HG03196 (cell line): Measurements from ENCODE around the gene PDCD11.
"Not testable (repeated sequence)": the region's sequence is repeated elsewhere in the genome, so short reads cannot be mapped to it uniquely, and the experiment has no call there.

ENCODE experiments used
- ATAC-seq: cut with Tn5 transposase; IDR thresholded peaks from one replicate; pipeline ENCODE4 v1.9.1; 2021; ENCODE audit not compliant: unreplicated experiment

PDCD11 gene

DNA sequence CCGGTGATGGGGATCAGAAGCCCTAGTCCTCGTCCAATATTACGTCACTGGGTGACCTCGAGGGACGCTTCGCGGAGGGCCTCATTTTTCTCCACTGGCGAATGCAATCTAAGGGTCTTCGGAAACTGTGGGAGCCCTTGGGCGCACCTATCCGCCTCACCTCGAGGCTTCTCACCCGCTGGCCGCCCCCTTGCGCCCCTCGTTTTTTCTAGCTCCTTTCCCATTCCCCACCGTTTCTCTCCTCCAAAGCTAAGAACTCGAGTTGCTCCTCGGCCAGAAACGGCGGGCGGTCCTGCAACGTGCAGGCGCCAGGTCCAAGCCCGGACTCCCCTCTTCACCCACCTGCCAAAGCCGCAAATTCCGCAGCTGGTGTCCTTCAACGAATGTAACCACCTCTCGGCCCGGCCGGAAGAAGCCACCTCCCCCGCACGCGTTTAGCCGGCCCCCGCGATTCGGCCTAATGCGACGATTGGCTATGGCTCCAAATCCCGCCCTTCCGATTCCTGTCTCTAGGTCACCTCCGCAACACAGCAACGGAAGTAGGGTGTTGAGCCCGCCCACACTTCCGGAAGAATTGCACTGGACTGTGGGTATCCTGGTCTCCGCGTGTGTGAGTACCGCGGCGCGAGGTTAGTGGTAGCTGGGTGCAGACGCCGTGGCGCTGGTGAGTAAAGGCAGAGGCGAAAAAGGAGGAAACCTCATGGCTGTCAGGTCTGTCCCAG is at the start of gene PDCD11, which contains the start of gene ATP5MK:
Gene PDCD11, plus strand, starts transcription at position 560 of the 722 bp plus-strand sequence. CDS start 1,801 bp downstream, outside the sequence.
Gene ATP5MK, minus strand, starts transcription at position 409 of the 722 bp plus-strand sequence. CDS start 4,018 bp downstream, outside the sequence.
- peak; percentile 97 for ATAC-seq

GRCh38 chr10:103350175-103350516 is 46.3 kb upstream of the PDCD11 start:
- no peak for ATAC-seq

DNA sequence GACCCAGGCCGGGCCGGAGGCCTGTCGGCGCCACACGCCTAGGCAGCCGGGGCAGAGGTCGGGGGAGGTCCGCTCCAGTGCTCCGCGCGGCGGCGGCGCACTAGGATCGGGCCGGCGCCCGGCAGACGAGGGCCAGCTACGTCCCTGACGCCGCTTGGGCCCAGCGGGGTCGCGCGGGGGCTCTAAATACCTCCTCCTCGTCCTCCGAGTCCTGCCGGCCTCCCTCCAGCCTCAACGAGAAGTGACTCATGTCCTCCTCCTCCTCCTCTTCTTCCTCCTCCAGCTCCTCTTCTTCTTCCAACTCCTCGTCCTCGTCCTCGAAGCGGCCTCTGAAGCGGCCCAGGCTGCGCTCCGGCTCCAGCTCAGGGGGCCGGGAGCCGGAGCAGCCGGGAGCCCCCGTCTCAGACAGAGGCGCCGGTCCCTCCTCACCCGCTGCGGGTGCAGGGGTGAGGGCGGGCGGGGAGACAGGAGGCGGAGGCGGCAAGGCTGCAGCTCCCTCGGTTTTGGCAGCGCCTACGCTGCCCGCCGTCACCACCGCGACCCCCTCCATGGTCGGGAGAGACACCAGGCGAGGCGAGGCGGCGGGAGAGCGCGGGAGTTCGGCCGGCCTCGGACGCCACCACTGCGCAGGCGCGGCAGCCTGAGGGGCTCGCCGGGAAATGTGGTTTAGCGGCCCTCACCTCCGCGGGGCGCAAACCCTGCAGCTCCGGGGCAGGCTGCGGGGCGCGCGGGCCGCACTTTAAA is 45.7 kb upstream of the PDCD11 start, which contains the start of gene PCGF6:
Gene PCGF6, minus strand, starts transcription at position 624 of the 744 bp plus-strand sequence. Its CDS starts 74 bp downstream, at position 550.
- peak; percentile 78 for ATAC-seq

DNA sequence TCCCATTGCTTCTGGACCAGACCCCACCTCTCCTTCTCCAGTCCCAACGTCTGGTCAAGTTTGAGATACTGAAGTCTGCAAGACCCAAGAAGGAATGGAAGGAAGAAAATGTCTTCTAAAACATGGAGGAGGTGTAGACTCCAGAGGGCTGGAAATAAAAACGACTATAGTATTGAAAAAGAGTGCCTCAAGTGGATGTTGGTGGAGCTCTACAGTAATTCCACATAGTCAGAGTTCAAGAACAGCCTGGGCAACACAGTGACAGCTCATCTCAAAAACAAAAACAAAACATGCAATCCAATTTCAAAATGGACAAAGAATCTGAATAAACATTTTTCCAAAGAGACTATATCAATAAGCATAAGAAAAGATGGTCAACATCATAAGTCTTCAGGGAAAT is 43.1 kb upstream of the PDCD11 start:
- no peak for ATAC-seq

DNA sequence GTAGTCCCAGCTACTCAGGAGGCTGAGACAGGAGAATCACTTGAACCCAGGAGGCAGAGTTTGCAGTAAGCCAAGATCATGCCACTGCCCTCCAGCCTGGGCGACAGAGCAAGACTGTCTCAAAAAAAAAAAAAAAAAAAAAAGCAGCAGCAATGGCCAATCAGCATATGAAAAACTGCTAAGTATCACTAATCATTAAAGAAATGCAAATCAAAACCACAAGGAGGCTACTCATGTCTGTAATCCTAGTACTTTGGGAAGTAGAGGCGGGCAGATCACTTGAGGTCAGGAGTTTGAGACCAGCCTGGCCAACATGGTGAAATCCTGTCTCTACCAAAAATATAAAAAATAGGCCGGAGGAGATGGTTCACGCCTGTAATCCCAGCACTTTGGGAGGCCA is 41.9 kb upstream of the PDCD11 start:
- not testable (repeated sequence) for ATAC-seq

- ATAC-seq = no peak
Measured at GRCh38 chr10:103355906-103356599, 40.4 kb upstream of the PDCD11 start.

- not testable (repeated sequence) for ATAC-seq
Measured at GRCh38 chr10:103359493-103359892, 36.9 kb upstream of the PDCD11 start.

- ATAC-seq = not testable (repeated sequence)
Measured at GRCh38 chr10:103360791-103361190, 35.6 kb upstream of the PDCD11 start.

GRCh38 chr10:103367379-103367781 is 29.0 kb upstream of the PDCD11 start:
- ATAC-seq = no peak

DNA sequence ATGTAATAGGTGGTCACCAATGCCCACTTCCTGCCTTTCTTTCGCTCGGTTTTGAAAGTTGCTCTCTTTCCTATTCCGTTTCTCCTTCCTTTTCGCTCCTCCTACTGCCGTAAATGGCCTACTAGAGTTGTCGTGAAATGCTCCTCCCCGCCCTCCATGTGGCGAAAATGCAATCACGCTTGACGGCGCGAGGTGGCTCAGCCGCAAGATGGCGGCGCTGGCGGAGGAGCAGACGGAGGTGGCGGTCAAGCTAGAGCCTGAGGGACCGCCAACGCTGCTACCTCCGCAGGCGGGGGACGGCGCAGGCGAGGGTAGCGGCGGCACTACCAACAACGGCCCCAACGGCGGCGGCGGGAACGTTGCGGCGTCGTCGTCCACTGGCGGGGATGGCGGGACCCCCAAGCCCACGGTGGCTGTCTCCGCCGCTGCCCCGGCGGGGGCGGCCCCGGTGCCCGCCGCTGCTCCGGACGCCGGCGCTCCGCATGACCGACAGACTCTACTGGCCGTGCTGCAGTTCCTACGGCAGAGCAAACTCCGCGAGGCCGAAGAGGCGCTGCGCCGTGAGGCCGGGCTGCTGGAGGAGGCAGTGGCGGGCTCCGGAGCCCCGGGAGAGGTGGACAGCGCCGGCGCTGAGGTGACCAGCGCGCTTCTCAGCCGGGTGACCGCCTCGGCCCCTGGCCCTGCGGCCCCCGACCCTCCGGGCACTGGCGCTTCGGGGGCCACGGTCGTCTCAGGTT is 28.5 kb upstream of the PDCD11 start, which contains the start of gene TAF5:
Gene TAF5, plus strand, starts transcription at position 195 of the 737 bp plus-strand sequence. Its CDS starts 14 bp downstream, at position 209.
- peak; percentile 61 for ATAC-seq

DNA sequence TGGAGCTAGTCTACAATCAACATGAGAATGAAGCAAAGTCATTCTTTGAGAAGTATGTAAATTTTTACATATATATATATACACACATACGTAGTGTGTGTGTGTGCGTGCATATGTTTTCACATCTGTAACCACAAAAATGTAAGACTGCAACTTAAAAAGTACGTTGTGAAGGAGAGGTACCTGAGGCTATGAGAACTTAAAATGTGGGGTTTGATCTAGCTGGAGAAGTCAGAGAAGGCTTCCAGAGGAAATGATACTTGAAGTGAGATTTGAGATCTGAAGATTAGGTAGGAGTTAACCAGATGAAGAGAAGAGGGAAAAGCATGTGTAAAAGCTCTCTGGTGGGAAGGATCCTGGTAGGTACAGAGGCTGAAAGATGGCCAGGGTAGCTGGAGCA is 22.9 kb upstream of the PDCD11 start:
- no peak for ATAC-seq

GRCh38 chr10:103374263-103374662 is 22.2 kb upstream of the PDCD11 start:
- no peak for ATAC-seq

GRCh38 chr10:103382769-103383168 is 13.7 kb upstream of the PDCD11 start:
- ATAC-seq = no peak

DNA sequence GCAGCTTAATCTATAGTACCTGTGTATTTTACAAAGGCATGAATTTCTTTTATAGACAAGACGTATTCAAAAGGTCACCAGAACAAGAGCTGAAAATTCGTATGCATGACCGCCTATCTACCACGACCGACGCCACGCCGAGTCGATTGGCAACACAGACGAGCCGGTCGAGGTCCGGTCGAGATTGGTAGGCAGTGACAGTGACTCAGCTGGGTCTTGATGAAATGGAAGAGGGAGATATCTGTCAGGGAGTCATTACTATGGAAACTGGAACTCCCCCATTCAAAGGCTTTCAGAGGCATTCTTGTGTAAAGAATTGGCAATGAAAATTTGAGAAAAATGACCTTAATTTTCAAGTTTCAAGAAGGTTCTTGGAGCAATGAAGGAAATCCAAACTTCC is 2.2 kb upstream of the PDCD11 start:
- no peak for ATAC-seq

DNA sequence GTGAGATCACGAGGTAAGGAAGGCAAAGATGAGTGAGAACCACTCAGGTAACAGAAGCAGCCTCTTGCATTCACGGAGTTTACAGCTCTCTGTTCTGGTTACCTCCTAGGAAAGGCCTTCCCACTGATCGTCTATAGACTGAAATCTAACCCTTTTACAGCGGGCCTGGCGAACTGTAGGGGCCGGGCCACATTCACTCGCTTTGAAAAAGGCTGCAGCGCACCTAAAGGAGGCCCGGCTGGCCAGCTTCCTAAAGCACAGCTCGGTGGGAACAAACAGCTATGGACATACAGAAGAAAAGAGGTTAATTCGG is 716 bp upstream of the PDCD11 start:
- no peak for ATAC-seq

DNA sequence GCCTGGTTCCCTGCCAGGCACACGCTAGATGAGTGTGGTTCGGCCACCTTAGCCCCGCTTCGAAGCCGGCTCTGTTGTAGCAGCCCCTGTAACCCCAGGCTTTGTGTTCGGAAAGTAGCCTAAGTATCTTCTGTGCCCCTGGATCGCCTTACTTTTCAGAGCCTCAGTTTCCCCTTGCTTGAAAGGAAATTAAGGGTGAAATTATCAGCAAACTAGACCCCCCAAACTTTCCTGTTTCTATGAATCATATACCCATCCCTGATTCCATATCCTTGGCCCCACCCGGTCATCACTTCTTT is 312 bp downstream of the PDCD11 start:
- no peak for ATAC-seq

- ATAC-seq = no peak
Measured at GRCh38 chr10:103397191-103397825, 882 bp downstream of the PDCD11 start.

GRCh38 chr10:103413564-103413963 is 17.1 kb downstream of the PDCD11 start:
- no peak for ATAC-seq

DNA sequence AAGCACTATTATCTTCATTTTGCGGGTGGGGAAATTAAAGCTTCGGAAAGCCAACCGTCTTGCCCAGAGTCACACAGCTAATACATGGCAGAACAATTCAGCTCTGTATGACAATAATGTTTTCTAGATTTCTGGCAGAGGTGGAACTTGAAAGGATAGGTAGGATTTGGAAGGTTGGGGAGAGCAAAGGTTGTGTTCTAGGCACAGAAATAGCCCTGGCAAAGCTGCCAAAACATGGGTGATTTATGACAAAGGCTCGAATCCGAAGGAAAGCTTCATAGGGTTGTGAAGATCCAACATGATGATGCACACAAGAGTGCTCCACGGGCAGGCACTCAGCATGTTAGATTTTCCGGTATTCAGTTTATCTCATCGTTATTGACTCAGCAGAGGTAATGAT is 19.2 kb downstream of the PDCD11 start:
- no peak for ATAC-seq

DNA sequence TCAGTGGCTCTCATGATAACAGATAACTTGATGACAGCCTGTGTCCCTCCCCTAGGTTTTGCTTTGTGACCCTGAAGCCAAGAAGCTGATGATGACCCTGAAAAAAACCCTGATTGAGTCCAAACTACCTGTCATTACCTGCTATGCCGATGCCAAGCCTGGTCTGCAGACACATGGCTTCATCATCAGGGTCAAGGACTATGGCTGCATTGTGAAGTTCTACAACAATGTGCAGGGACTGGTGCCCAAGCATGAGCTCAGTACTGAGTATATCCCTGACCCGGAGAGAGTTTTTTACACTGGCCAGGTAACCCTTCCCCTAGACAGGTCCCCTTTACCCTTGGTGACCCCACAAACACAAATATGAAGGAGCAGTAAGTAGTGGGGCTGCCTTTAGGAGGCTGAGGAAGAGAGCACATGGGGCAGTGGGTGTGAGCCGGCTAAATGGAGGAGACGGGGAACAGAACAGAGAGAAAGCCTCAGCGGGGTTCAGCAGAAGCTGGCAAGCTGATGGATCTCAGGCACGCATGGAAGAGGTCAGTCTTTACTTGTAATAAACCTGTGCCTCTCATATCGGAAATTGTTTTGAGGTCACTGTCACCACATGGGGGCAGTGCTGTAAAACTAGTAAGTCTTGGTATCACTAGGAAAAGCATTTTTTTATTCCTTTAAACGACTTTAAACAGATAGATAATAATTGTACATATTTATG is 20.2 kb downstream of the PDCD11 start:
- ATAC-seq = no peak
